Psoas muscle (tissue), 8 donors: ENCODE data around the gene STARD5. TPM values are rescaled to one million over a fixed set of nuclear protein-coding genes. Genes with fewer than 3 reads are reported as not detected.

Experiments used
- ATAC-seq, 4 donors: fragments of 200-7000 bp; cut with Tn5 transposase; one replicate each; pipeline ENCODE4 v1.9.1; 2020; ENCODE audit warnings: moderate library complexity in 3 of 4, mild to moderate bottlenecking in 2 of 4
- DNase-seq, 2 donors: peaks; one replicate each; pipeline ENCODE4 v3.0.0-alpha.2; 2020
- H3K27ac ChIP-seq: fragments of 200-600 bp; one replicate; pipeline ENCODE4 v1.8.0; 2022
- H3K27me3 ChIP-seq, 3 donors: fragments of 200-600 bp in 1 of 3; one replicate each; pipeline versions ENCODE4 v1.6.1 to v1.8.0; 2013 to 2022; ENCODE audit warnings: low read length in 2 of 3, mild to moderate bottlenecking in 2 of 3, moderate library complexity in 1 of 3; ENCODE audit not compliant: insufficient read depth in 3 of 3
- H3K36me3 ChIP-seq, 2 donors: fragments of 200-600 bp in 1 of 2; one replicate each; pipeline versions ENCODE4 v1.6.1 to v1.8.0; 2013 to 2022; ENCODE audit warnings: low read depth in 1 of 2, mild to moderate bottlenecking in 1 of 2, moderate library complexity in 1 of 2; ENCODE audit not compliant: insufficient read depth in 1 of 2
- H3K4me1 ChIP-seq: fragments of 200-600 bp; one replicate; pipeline ENCODE4 v1.8.0; 2022
- H3K4me3 ChIP-seq: fragments of 200-600 bp; one replicate; pipeline ENCODE4 v1.8.0; 2022; ENCODE audit warnings: mild to moderate bottlenecking
- H3K9me3 ChIP-seq: fragments of 200-600 bp; one replicate; pipeline ENCODE4 v1.8.0; 2022
- WGBS, 3 donors: extraction: QIAGEN DNeasy Blood & Tissue Kit; methylation state at CpG; one replicate each; pipeline versions ENCODE4 v1.1.6 to v1.1.7; 2013; 5-methylcytosine and 5-hydroxymethylcytosine counted together
- intact Hi-C, 2 donors: fragments of 100-400 bp; cut with DNase I; formaldehyde crosslinking; loops; one replicate each; pipeline versions ENCODE4 v1.11.0 to v1.14.2; 2022
- polyA plus RNA-seq, 3 donors: library from polyadenylated mRNA; stranded (reverse); fragments of 200-250 nt; gene quantifications; one replicate each; pipeline ENCODE4 v1.2.3, GENCODE V29; 2013
- total RNA-seq, 4 donors: library from RNA; stranded (reverse); fragmentation: NEBNext Ultra II Directional in 2 of 4; extraction: Animal tissue kit (Norgen Biotek cat#: 25700) in 2 of 4; gene quantifications; one replicate each; pipeline versions ENCODE4 v1.2.1 to v1.2.4, GENCODE V29; 2021 to 2023
- TF ChIP-seq, protein P1 (sequence below): fragments of 200-600 bp; IDR thresholded peaks from one replicate; pipeline ENCODE4 v1.8.0; 2022; ENCODE audit warnings: antibody characterized with exemption
- donor health status: healthy with polysubstance abuse.
- donor health status: DM: no; HTN: no; CAD: no; lungs with moderate emphysema.
- donor health status: Bipolar disorder and iron deficiency.
- donor health status: healthy.
- donor health status: DM: yes; HTN: yes; CAD: no.
- donor health status: DM: no; HTN: no; CAD: no.
- donor health status: DM: no; HTN: no; CAD: no.
- donor health status: DM: yes; HTN: yes; CAD: no.

STARD5 gene
- total and polyA plus RNA-seq, 7 donors, result 0.25 to 1.9 (median 0.64) TPM

DNA sequence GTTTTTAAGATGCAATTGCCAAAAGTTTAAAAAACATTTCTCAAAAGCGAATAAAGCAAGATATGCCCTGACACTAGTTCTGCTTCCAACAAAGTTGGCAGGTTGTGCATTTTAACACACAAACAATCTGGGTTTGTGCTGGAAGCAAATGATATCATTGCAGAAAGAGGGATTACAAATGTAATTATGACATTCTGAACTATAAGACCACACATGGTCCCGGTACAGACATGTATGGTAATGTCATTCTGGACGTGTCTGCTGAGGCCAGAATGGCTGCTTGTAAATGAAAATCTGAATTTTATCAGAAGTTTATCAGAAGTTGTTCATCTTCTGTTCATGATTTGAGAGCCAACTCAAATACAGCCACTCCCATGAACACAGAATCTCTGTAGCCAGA lies 39.3 kb upstream of the STARD5 start:
- no peak for ATAC-seq
- H3K36me3 ChIP-seq, result no peaks in the 10 kb centered on the region
- no peak overlapping the region for H3K27ac ChIP-seq
- H3K27me3 ChIP-seq, result peaks cover 0 to 5% (median 0%) of the 10 kb centered on the region in 3 donors
- no peak for DNase-seq
- TF ChIP-seq, protein P1, sequence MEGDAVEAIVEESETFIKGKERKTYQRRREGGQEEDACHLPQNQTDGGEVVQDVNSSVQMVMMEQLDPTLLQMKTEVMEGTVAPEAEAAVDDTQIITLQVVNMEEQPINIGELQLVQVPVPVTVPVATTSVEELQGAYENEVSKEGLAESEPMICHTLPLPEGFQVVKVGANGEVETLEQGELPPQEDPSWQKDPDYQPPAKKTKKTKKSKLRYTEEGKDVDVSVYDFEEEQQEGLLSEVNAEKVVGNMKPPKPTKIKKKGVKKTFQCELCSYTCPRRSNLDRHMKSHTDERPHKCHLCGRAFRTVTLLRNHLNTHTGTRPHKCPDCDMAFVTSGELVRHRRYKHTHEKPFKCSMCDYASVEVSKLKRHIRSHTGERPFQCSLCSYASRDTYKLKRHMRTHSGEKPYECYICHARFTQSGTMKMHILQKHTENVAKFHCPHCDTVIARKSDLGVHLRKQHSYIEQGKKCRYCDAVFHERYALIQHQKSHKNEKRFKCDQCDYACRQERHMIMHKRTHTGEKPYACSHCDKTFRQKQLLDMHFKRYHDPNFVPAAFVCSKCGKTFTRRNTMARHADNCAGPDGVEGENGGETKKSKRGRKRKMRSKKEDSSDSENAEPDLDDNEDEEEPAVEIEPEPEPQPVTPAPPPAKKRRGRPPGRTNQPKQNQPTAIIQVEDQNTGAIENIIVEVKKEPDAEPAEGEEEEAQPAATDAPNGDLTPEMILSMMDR, result no peak
- intact Hi-C loops, result no loop called here
- H3K4me1 ChIP-seq, result no peaks in the 10 kb centered on the region
- H3K4me3 ChIP-seq, result no peak overlapping the region
- 70 to 77% (median 74%) methylated on average over 3 of the region's 3 CpGs for WGBS, 3 donors
- no peaks in the 10 kb centered on the region for H3K9me3 ChIP-seq

DNA sequence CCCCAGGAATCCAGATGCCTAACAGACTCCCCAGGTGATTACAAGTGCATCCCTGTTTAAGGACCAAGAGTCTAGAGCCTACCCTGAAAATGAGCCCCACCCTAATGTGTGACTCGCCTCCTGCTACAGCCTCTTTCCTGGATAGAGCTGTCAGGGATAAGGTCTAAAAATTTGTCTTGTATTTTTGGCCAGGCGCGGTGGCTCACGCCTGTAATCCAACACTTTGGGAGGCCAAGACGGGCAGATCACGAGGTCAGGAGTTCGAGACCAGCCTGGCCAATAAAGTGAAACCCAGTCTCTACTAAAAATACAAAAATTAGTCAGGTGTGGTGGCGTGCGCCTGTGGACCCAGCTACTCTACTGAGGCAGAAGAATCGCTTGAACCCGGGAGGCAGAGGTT lies 38.8 kb upstream of the STARD5 start:
- no peak overlapping the region for H3K4me3 ChIP-seq
- no peak overlapping the region for H3K27ac ChIP-seq
- DNase-seq (no peak), ATAC-seq (no peak)
- WGBS, 3 donors, result 80 to 90% (median 85%) methylated on average over 11 of the region's 11 CpGs
- no peaks in the 10 kb centered on the region for H3K9me3 ChIP-seq
- TF ChIP-seq, protein P1, result no peak
- peaks cover 0 to 5% (median 0%) of the 10 kb centered on the region in 3 donors for H3K27me3 ChIP-seq
- no peaks in the 10 kb centered on the region for H3K4me1 ChIP-seq
- no peaks in the 10 kb centered on the region for H3K36me3 ChIP-seq
- intact Hi-C loops, result no loop called here

DNA sequence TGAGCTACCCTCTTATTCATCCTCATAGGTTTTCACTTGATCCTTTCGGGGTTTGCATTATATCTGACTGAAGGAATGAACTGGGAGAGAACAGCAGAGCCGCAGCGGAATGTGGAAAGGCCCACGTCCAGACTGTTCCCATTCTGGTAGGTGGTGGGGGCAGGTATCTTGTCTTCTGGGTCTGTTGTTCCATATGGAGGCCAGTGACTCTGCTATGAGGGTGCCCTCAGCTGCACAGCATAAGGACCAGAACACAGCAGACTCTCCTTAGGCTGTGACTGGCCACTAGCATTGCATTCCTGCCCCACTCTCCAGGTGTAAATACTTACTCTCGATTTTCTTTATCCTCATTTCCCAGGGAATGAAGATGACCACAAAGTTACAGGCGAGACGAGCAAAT lies 38.0 kb upstream of the STARD5 start:
- peaks cover 0 to 5% (median 0%) of the 10 kb centered on the region in 3 donors for H3K27me3 ChIP-seq
- H3K27ac ChIP-seq, result no peak overlapping the region
- no peaks in the 10 kb centered on the region for H3K36me3 ChIP-seq
- H3K4me1 ChIP-seq, result no peaks in the 10 kb centered on the region
- TF ChIP-seq, protein P1, result no peak
- 92 to 94% (median 93%) methylated on average over 7 of the region's 7 CpGs for WGBS, 3 donors
- no peak overlapping the region for H3K4me3 ChIP-seq
- intact Hi-C loops, result no loop called here
- H3K9me3 ChIP-seq, result no peaks in the 10 kb centered on the region
- no peak for DNase-seq
- ATAC-seq, result no peak

GRCh38 chr15:81360491-81360890 lies 36.5 kb upstream of the STARD5 start:
- TF ChIP-seq, protein P1, result no peak
- no peaks in the 10 kb centered on the region for H3K4me1 ChIP-seq
- H3K36me3 ChIP-seq, result no peaks in the 10 kb centered on the region
- no peak overlapping the region for H3K27ac ChIP-seq
- WGBS, 3 donors, result 85 to 87% (median 86%) methylated on average over 5 of the region's 5 CpGs
- intact Hi-C loops, result no loop called here
- no peaks in the 10 kb centered on the region for H3K9me3 ChIP-seq
- DNase-seq (no peak), ATAC-seq (no peak)
- H3K27me3 ChIP-seq, result peaks cover 0 to 5% (median 0%) of the 10 kb centered on the region in 3 donors
- H3K4me3 ChIP-seq, result no peak overlapping the region

- peaks cover 0 to 5% (median 0%) of the 10 kb centered on the region in 3 donors for H3K27me3 ChIP-seq
- no peaks in the 10 kb centered on the region for H3K9me3 ChIP-seq
- intact Hi-C loops, result no loop called here
- H3K27ac ChIP-seq, result no peak overlapping the region
- TF ChIP-seq, protein P1, result no peak
- no peaks in the 10 kb centered on the region for H3K36me3 ChIP-seq
- ATAC-seq, result no peak
- no peak for DNase-seq
- H3K4me3 ChIP-seq, result no peak overlapping the region
- no peaks in the 10 kb centered on the region for H3K4me1 ChIP-seq
- WGBS, 3 donors, result 60 to 80% (median 72%) methylated on average over 6 of the region's 6 CpGs
Observed at GRCh38 chr15:81358248-81358647, 34.3 kb upstream of the STARD5 start.
